Neural progenitor cell (in vitro differentiated cells): ENCODE results near the gene HNRNPR. TPM values are rescaled to one million over a fixed set of nuclear protein-coding genes. Genes with fewer than 3 reads are reported as not detected.

Experiments
- DNase-seq: peaks from one replicate; pipeline ENCODE4 v3.0.0-alpha.2; 2016; ENCODE audit warnings: low spot score
- H2AFZ ChIP-seq: fragments of 200-600 bp; sonication (generic); replicated peaks from 2 replicates; pipeline ENCODE4 v1.6.1; 2016; ENCODE audit warnings: antibody characterized with exemption
- H3F3A ChIP-seq: fragments of 200-600 bp; sonication (generic); 2 replicates; pipeline ENCODE4 v1.6.1; 2016; ENCODE audit warnings: antibody characterized with exemption, low read depth
- H3K27ac ChIP-seq: fragments of 200-600 bp; sonication (generic); 2 replicates; pipeline ENCODE4 v1.5.1; 2016; ENCODE audit warnings: mild to moderate bottlenecking
- H3K27me3 ChIP-seq: fragments of 200-600 bp; sonication (generic); 2 replicates; pipeline ENCODE4 v1.6.1; 2016; ENCODE audit warnings: mild to moderate bottlenecking, moderate library complexity
- H3K36me3 ChIP-seq: fragments of 200-600 bp; sonication (generic); 2 replicates; pipeline ENCODE4 v1.5.1; 2016
- H3K4me1 ChIP-seq: fragments of 200-600 bp; sonication (generic); 2 replicates; pipeline ENCODE4 v1.6.1; 2016; ENCODE audit warnings: mixed run types
- H3K4me2 ChIP-seq: fragments of 200-600 bp; sonication (generic); 2 replicates; pipeline ENCODE4 v1.6.1; 2016
- H3K4me3 ChIP-seq: fragments of 200-600 bp; sonication (generic); 2 replicates; pipeline ENCODE4 v1.5.1; 2016
- H3K79me2 ChIP-seq: fragments of 200-600 bp; sonication (generic); 2 replicates; pipeline ENCODE4 v1.6.1; 2016; ENCODE audit warnings: low read depth
- H3K9ac ChIP-seq: fragments of 200-600 bp; sonication (generic); 2 replicates; pipeline ENCODE4 v1.6.1; 2016
- H3K9me3 ChIP-seq: fragments of 200-600 bp; sonication (generic); 2 replicates; pipeline ENCODE4 v1.5.1; 2016; ENCODE audit warnings: low read depth
- H4K20me1 ChIP-seq: fragments of 200-600 bp; sonication (generic); 2 replicates; pipeline ENCODE4 v1.6.1; 2016; ENCODE audit warnings: low read depth
- H3K27ac Mint-ChIP-seq: 3 replicates; pipeline ENCODE4 v1.8.0; 2021; ENCODE audit warnings: mixed read lengths
- H3K27me3 Mint-ChIP-seq: 2 replicates; pipeline ENCODE4 v1.8.0; 2022; ENCODE audit warnings: low read depth, mild to moderate bottlenecking, inconsistent platforms, moderate library complexity, mixed read lengths; ENCODE audit not compliant: insufficient read depth
- H3K36me3 Mint-ChIP-seq: 3 replicates; pipeline ENCODE4 v1.8.0; 2021; ENCODE audit warnings: mixed read lengths
- H3K4me1 Mint-ChIP-seq: 3 replicates; pipeline ENCODE4 v1.8.0; 2021; ENCODE audit warnings: mixed read lengths
- H3K4me3 Mint-ChIP-seq: 3 replicates; pipeline ENCODE4 v1.8.0; 2021; ENCODE audit warnings: mild to moderate bottlenecking, moderate library complexity, mixed read lengths
- H3K9me3 Mint-ChIP-seq: 3 replicates; pipeline ENCODE4 v1.8.0; 2020; ENCODE audit warnings: mixed read lengths
- CTCF ChIP-seq: fragments of 200-600 bp; sonication (generic); IDR thresholded peaks from 2 replicates; pipeline ENCODE4 v1.5.1; 2017; ENCODE audit warnings: antibody characterized with exemption, mild to moderate bottlenecking
- EZH2 ChIP-seq: fragments of 200-600 bp; sonication (generic); IDR thresholded peaks from 2 replicates; pipeline ENCODE4 v1.6.1; 2017; ENCODE audit warnings: antibody characterized with exemption, mild to moderate bottlenecking, moderate library complexity
- EZH2phosphoT487 ChIP-seq: fragments of 200-600 bp; sonication (generic); IDR thresholded peaks from 2 replicates; pipeline ENCODE4 v1.6.1; 2017; ENCODE audit warnings: antibody characterized with exemption
- total RNA-seq: library from RNA; depleted of rRNA; stranded (reverse); fragments of >200 nt; gene quantifications from 2 replicates; pipeline ENCODE4 v1.2.3, GENCODE V29; 2015; ENCODE audit warnings: low replicate concordance

HNRNPR gene
- total RNA-seq, 1 donor from 2014 or later, result 317 TPM

GRCh38 chr1:23367451-23367790 is 23.3 kb upstream of the HNRNPR start:
- peaks cover 54% of the 10 kb centered on the region for H3K36me3 Mint-ChIP-seq
- peak overlapping the region; percentile 96 for H3K4me3 Mint-ChIP-seq
- peaks cover 52% of the 10 kb centered on the region for H3K4me1 Mint-ChIP-seq
- H2AFZ ChIP-seq, result peak overlapping the region; percentile 56
- H3K9me3 Mint-ChIP-seq, result peaks cover 45% of the 10 kb centered on the region
- DNase-seq, result peak; percentile 24
- peaks cover 24% of the 10 kb centered on the region for H3K9me3 ChIP-seq
- peaks cover 20% of the 10 kb centered on the region for H4K20me1 ChIP-seq
- peaks cover 54% of the 10 kb centered on the region for H3F3A ChIP-seq
- peak overlapping the region; percentile 79 for H3K4me3 ChIP-seq
- peaks cover 17% of the 10 kb centered on the region for H3K36me3 ChIP-seq
- H3K9ac ChIP-seq, result no peak overlapping the region
- H3K27ac ChIP-seq, result no peak overlapping the region
- H3K79me2 ChIP-seq, result peaks cover 20% of the 10 kb centered on the region
- H3K27me3 Mint-ChIP-seq, result peaks cover 11% of the 10 kb centered on the region
- peak overlapping the region; percentile 42 for H3K27ac Mint-ChIP-seq
- TF ChIP-seq CTCF (no peak), EZH2 (no peak), EZH2phosphoT487 (no peak)
- H3K4me1 ChIP-seq, result peaks cover 28% of the 10 kb centered on the region
- peak overlapping the region; percentile 80 for H3K4me2 ChIP-seq
- peaks cover 25% of the 10 kb centered on the region for H3K27me3 ChIP-seq

- Histone ChIP-seq H3K79me2 (peaks cover 20% of the 10 kb centered on the region), H3K27me3 (peaks cover 26% of the 10 kb centered on the region), H3K4me2 (no peak overlapping the region), H3K36me3 (peaks cover 26% of the 10 kb centered on the region), H3K4me3 (no peak overlapping the region), H3F3A (peaks cover 50% of the 10 kb centered on the region), H3K27ac (no peak overlapping the region), H4K20me1 (peaks cover 11% of the 10 kb centered on the region), H3K9ac (no peak overlapping the region), H3K4me1 (peaks cover 19% of the 10 kb centered on the region), H3K9me3 (peaks cover 33% of the 10 kb centered on the region), H2AFZ (no peak overlapping the region)
- Mint-ChIP-seq H3K9me3 (peaks cover 53% of the 10 kb centered on the region), H3K4me1 (peaks cover 43% of the 10 kb centered on the region), H3K4me3 (peak overlapping the region; percentile 96), H3K27ac (no peak overlapping the region), H3K27me3 (peaks cover 14% of the 10 kb centered on the region), H3K36me3 (peaks cover 56% of the 10 kb centered on the region)
- DNase-seq, result no peak
- TF ChIP-seq EZH2phosphoT487 (no peak), CTCF (no peak), EZH2 (no peak)
Observed at GRCh38 chr1:23366598-23366997, 22.5 kb upstream of the HNRNPR start.

GRCh38 chr1:23366146-23366545 is 22.1 kb upstream of the HNRNPR start:
- H3K9me3 ChIP-seq, result peaks cover 37% of the 10 kb centered on the region
- H3K4me3 Mint-ChIP-seq, result peak overlapping the region; percentile 96
- no peak overlapping the region for H3K4me3 ChIP-seq
- no peak overlapping the region for H3K27ac Mint-ChIP-seq
- no peak for DNase-seq
- no peak overlapping the region for H2AFZ ChIP-seq
- no peak overlapping the region for H3K9ac ChIP-seq
- TF ChIP-seq EZH2 (no peak), CTCF (no peak), EZH2phosphoT487 (no peak)
- H3K4me2 ChIP-seq, result no peak overlapping the region
- H3K36me3 ChIP-seq, result peaks cover 30% of the 10 kb centered on the region
- H3K4me1 Mint-ChIP-seq, result peaks cover 39% of the 10 kb centered on the region
- H3K27me3 ChIP-seq, result peaks cover 31% of the 10 kb centered on the region
- peaks cover 60% of the 10 kb centered on the region for H3K36me3 Mint-ChIP-seq
- H3F3A ChIP-seq, result peaks cover 45% of the 10 kb centered on the region
- H3K4me1 ChIP-seq, result peaks cover 15% of the 10 kb centered on the region
- peaks cover 14% of the 10 kb centered on the region for H3K27me3 Mint-ChIP-seq
- no peak overlapping the region for H3K27ac ChIP-seq
- H3K79me2 ChIP-seq, result peaks cover 20% of the 10 kb centered on the region
- peaks cover 7% of the 10 kb centered on the region for H4K20me1 ChIP-seq
- peaks cover 58% of the 10 kb centered on the region for H3K9me3 Mint-ChIP-seq
